ENCODE results near the gene PPP1R26. TPM values are rescaled to one million over a fixed set of nuclear protein-coding genes. Genes with fewer than 3 reads are reported as not detected.

PPP1R26 gene
- total RNA-seq, 1 experiment from 2014 or later: 32.0 TPM

GRCh38 chr9:135502168-135502872 is 22.7 kb downstream of the PPP1R26 start (continued):
- no peak for TF ChIP-seq ZBTB33 (IDR thresholded peaks at IDR 0.05; ENCODE audit: extremely low read depth, insufficient replicate concordance, low read length)
- TF ChIP-seq, protein P1, sequence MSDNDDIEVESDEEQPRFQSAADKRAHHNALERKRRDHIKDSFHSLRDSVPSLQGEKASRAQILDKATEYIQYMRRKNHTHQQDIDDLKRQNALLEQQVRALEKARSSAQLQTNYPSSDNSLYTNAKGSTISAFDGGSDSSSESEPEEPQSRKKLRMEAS (IDR thresholded peaks at IDR 0.05): no peak
- no peak for TF ChIP-seq POLR2AphosphoS5 (IDR thresholded peaks at IDR 0.05; ENCODE audit: low read depth, low read length)
- no peak for TF ChIP-seq EZH2phosphoT487 (IDR thresholded peaks at IDR 0.05; ENCODE audit: borderline replicate concordance)
- no peak for TF ChIP-seq CBX3 (IDR thresholded peaks at IDR 0.05; ENCODE audit: low read depth)
- no peak for TF ChIP-seq SP1 (IDR thresholded peaks at IDR 0.05; ENCODE audit: low read depth)
- no peak for TF ChIP-seq ATF3 (IDR thresholded peaks at IDR 0.05)

DNA sequence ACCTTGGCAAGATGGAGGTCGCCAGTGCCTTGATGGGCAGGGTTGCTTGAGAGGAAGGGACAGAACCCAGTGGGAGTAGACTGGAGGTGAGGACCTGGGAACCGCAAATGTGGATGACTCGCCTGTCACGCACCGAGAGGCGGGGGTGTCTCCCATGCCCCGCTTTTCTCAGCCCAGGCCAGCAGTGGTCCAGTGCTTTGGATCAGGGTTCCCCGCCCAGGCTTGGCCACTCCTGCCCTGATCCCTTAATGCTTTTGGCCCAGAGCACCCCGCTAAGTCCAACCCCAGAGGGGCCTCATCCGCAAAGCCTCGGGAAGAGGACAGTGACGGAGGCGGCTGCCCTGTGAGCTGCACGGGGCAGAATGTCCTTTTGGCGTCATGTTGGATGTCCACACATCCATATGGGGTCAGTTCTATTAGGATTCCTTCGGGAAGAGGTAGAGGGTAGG is 23.3 kb downstream of the PPP1R26 start:
- Histone ChIP-seq H3K27me3 (ENCODE audit: insufficient read depth, low read length) (no peaks in the 10 kb centered on the region), H4K20me1 (ENCODE audit: insufficient read depth) (peaks cover 4% of the 10 kb centered on the region; the same call in 1 of the 2 replicates), H3K9me3 (ENCODE audit: control insufficient read depth in 1 of 2, insufficient read depth in 1 of 2, low read depth in 1 of 2, low read length in 2 of 2) (no peaks in the 10 kb centered on the region), H3K36me3 (ENCODE audit: control insufficient read depth in 1 of 2, insufficient read depth in 2 of 2, low read length in 2 of 2) (peaks cover 11 to 39% of the 10 kb centered on the region in 2 experiments), H3K4me2 (ENCODE audit: low read length) (peak overlapping the region; percentile 95; the same call in 1 of the 2 replicates), H2AFZ (ENCODE audit: low read depth, low read length, poor library complexity, severe bottlenecking) (no peak overlapping the region), H3K9ac (ENCODE audit: low read length) (no peak overlapping the region), H3K9me2 (ENCODE audit: insufficient read depth) (no peaks in the 10 kb centered on the region), H3K27ac (ENCODE audit: low read depth, low read length) (no peak overlapping the region; the same call in 1 of the 2 replicates), H3K4me3 (replicated peaks in 1 of 2; ENCODE audit: low read depth in 1 of 2, low read length in 2 of 2) (no peak overlapping the region), H3K4me1 (ENCODE audit: control insufficient read depth in 1 of 2, insufficient read depth in 2 of 2, low read length in 2 of 2) (peaks cover 4 to 30% of the 10 kb centered on the region in 2 experiments; a peak in 3 of 4 replicates), H3K79me2 (ENCODE audit: insufficient read depth, low read length) (peaks cover 40% of the 10 kb centered on the region)
- ChIA-PET RAD21 (ENCODE audit: low non-redundant PET in 1 of 2, low total read pairs in 2 of 2, uncharacterized antibody in 2 of 2, unreplicated experiment in 2 of 2) (no interaction called here), CTCF (no interaction called here), POLR2A (no interaction called here)
- intact Hi-C loops (cut with micrococcal nuclease): no loop called here
- no TSS peak for BruUV-seq (replicated peaks)
- DNase-seq (ENCODE audit: low read depth, low spot score) (no peak), ATAC-seq (no peak)
- TF ChIP-seq RAD21 (IDR thresholded peaks at IDR 0.05; ENCODE audit: low read depth): no peak
- TF ChIP-seq POLR2A (IDR thresholded peaks at IDR 0.05; ENCODE audit: borderline replicate concordance, extremely low read depth, insufficient read depth, insufficient read length): no peak
- TF ChIP-seq, protein P1 (IDR thresholded peaks at IDR 0.05): no peak
- TF ChIP-seq CEBPB (IDR thresholded peaks at IDR 0.05; ENCODE audit: low read depth): no peak
- no peak for TF ChIP-seq CTCF (IDR thresholded peaks at IDR 0.05 in 2 of 3, conservative IDR thresholded peaks at IDR 0.05 in 1 of 3; ENCODE audit: borderline replicate concordance in 1 of 3, insufficient read depth in 1 of 3, low read depth in 2 of 3, low read length in 2 of 3)
- no peak for TF ChIP-seq SRF (IDR thresholded peaks at IDR 0.05; ENCODE audit: low read depth)

Data from HCT116 (cell line).